Measurements from ENCODE around the gene GPLD1.

Gene GPLD1

GRCh38 chr6:24476631-24477030, 12.7 kb downstream of the GPLD1 start:
- TF ChIP-seq CTCF (IDR thresholded peaks at IDR 0.05; ENCODE audit: borderline replicate concordance, insufficient read depth, low read depth, low read length): no peak
- no peak overlapping the region for H3K4me3 ChIP-seq (ENCODE audit: low read depth, low read length)

GRCh38 chr6:24472181-24472580, 17.2 kb downstream of the GPLD1 start:
- TF ChIP-seq CTCF (IDR thresholded peaks at IDR 0.05; ENCODE audit: borderline replicate concordance, insufficient read depth, low read depth, low read length): no peak

GRCh38 chr6:24469811-24470210, 19.6 kb downstream of the GPLD1 start:
- no peak for TF ChIP-seq CTCF (IDR thresholded peaks at IDR 0.05; ENCODE audit: borderline replicate concordance, insufficient read depth, low read depth, low read length)
- no peak overlapping the region for H3K4me3 ChIP-seq (ENCODE audit: low read depth, low read length)

More at GRCh38 chr6:24472181-24472580, 17.2 kb downstream of the GPLD1 start:
- no peak overlapping the region for H3K4me3 ChIP-seq (ENCODE audit: low read depth, low read length)

GRCh38 chr6:24464253-24465038, 24.9 kb downstream of the GPLD1 start:
- no peak for TF ChIP-seq CTCF (IDR thresholded peaks at IDR 0.05; ENCODE audit: borderline replicate concordance, insufficient read depth, low read depth, low read length)

GRCh38 chr6:24460966-24461365, 28.4 kb downstream of the GPLD1 start:
- TF ChIP-seq CTCF (IDR thresholded peaks at IDR 0.05; ENCODE audit: borderline replicate concordance, insufficient read depth, low read depth, low read length): no peak
- H3K4me3 ChIP-seq (ENCODE audit: low read depth, low read length): no peak overlapping the region

More at GRCh38 chr6:24464253-24465038, 24.9 kb downstream of the GPLD1 start:
- no peak overlapping the region for H3K4me3 ChIP-seq (ENCODE audit: low read depth, low read length)

- no peak for TF ChIP-seq CTCF (IDR thresholded peaks at IDR 0.05; ENCODE audit: borderline replicate concordance, insufficient read depth, low read depth, low read length)
- H3K4me3 ChIP-seq (ENCODE audit: low read depth, low read length): no peak overlapping the region
Measured at GRCh38 chr6:24458941-24459340, 30.4 kb downstream of the GPLD1 start.

GRCh38 chr6:24458134-24458533, 31.2 kb downstream of the GPLD1 start:
- no peak overlapping the region for H3K4me3 ChIP-seq (ENCODE audit: low read depth, low read length)
- no peak for TF ChIP-seq CTCF (IDR thresholded peaks at IDR 0.05; ENCODE audit: borderline replicate concordance, insufficient read depth, low read depth, low read length)
